GM21390 (cell line): Measurements from ENCODE around the gene C13orf46.
"Not testable (repeated sequence)": the region's sequence is repeated elsewhere in the genome, so short reads cannot be mapped to it uniquely, and the experiment has no call there.

ENCODE experiments used
- ATAC-seq: cut with Tn5 transposase; IDR thresholded peaks from one replicate; pipeline ENCODE4 v1.9.1; 2021; ENCODE audit not compliant: unreplicated experiment

C13orf46 gene

DNA sequence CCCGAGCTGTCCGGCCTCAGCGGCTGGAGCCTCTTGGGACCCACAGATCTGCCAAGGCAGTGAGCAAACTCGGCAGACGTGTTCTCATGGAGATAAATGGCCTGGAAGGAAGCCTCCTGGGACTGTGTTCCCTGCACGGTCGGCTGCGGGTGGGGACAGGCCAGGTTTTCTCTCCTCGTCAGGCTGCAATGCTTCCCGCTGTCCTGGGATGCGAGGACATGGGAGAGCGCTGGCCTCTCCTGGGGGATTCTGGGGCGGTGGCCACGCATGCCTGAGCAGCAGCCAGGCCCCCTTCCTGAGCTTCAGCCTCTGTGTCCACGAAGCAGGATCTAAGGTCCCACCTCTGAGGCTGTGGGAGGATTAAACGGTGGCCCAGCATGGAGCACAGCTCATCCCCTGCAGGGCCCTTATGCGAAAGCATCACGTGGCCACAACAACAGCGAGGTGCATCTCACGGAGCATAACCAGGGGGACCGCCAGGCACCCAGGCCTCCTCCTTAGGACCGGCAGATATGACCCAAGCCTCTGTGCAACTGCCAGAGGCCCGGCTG, 21.2 kb upstream of the C13orf46 start:
- no peak for ATAC-seq

DNA sequence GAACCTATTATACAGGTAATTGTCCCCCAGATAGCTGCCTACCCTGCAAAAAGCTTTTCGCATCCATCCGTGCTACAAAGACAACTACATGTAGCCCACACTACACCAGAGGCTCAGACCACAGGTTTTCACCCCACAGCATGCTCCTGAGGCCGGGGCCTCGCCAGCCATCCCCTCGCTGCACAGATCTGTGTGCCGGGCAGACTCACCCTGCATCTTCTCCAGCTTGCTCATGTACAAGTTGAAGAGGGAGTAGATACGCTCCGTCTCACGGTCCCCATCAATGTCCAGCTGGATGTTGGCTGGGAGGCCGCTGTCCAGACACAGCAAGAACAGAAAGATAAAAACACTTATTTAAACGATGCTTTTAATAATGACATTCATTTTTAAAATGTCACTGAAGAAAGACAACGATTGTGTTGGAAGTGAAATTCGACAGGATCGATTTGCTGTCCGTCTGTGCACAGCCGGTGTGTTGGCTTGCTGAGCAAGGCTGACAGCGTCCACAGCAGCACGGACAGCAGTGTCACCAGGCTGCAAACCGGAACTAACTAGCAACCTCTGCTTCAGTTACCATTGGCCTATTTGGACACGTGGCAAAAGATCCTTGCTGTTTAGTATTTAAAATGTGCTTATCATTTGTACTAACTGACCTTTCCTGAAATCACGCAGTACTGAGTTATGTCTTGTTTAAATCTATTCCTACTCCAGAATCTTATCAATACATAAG, 18.6 kb upstream of the C13orf46 start:
- no peak for ATAC-seq

DNA sequence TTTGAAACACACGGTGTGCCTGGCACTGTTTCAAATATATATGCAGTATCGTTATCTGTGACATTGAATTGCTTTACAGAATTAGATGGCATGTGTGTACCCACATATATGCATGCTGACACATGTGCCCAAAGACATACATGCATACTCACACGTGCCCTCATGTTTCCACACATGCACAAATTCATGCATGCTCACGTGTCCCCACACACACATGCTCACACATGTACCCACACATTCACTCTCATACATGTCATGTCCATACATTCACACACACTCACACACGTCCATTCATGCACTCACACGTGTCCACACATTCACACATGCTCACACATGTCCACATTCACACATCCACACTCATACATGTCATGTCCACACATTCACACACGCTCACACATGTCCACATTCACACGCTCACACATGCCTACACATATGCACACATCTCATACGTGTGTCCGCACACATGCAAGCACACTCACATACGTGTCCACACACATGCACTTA, 17.9 kb upstream of the C13orf46 start:
- ATAC-seq = no peak

DNA sequence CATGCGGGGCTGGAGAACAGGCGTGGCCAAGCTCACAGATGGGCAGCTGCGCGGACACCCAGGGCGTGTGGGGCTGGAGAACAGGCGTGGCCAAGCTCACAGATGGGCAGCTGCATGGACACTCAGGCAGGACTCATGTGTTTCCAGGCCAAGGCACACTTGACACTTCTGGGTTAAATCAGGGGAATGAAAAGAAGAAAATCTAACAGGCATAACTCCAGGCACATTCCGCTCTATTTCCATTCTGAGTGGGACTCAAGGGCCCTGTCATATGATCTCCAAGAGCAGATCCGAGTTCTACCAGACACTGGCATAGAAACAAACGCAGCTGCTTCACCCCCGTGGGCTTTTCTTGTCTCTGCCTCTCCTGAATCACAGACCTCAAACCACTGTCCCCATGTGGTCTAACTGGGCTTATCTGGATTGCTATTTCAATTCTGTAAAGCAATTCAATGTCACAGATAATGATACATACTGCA, 17.4 kb upstream of the C13orf46 start:
- no peak for ATAC-seq

DNA sequence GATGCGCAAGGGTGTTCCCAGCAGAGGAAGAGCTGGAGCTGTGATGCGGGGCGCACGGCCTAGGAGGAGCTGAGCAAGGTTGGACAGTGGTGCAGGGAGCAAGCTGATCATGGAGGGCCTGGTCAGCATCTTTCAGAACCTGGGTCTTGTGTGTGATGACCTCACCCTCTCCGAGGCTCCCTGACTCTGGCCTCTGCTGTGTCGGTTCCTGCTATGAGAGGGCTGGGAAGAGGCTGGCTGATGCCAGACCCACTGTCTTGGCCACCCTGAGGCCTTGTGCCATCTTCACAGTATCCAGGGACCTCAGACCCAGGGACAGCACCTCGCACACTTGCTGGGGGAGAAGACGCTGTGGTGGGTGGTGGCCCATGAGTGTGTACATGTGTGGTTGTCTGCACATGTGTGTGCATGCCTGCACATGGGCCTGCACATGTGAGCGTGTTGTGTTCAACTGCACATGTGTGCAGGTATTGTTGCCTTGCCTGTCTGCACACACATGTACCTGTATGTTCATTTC, 16.5 kb upstream of the C13orf46 start:
- ATAC-seq = no peak

DNA sequence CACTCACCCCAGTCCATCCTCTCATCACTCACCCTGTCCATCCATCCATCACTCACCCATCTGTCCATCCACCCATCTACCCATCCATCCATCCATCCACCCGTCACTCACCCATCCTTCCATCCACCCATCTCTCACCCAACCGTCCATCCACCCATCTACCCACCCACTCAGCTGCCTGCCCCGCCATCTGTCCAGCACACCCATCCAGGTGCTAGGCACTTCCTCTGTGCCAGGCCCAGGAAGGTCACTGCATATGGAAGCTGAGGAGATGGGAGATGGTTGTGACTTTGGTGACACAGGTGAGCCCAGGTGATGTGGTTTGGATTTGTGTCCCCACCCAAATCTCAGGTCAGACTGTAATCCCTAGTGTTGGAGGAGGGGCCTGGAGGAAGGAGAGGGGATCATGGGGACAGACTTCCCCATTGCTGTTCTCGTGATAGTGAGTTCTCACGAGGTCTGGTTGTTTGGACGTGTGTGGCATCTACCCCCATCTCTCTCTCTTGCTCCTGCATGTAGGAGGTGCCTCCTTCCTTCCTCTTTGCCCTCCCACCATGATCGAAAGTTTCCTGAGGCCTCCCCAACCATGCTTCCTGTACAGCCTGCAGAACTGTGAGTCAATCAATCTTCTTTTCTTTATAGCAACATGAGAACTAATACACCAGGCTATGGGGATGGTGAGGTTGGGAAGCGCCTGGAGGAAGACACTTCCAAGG, 15.9 kb upstream of the C13orf46 start:
- no peak for ATAC-seq

DNA sequence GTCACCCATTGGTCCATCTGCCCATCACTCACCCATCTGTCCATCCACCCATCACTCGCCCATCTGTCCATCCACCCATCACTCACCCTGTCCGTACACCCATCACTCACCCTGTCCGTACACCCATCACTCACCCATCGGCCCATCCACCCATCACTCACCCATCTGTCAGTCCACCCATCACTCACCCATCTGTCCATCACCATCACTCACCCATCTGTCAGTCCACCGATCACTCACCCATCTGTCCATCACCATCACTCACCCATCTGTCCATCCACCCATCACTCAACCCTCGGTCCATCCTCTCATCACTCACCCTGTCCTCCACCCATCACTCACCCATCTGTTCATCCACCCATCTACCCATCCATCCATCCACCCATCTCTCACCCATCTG, 15.0 kb upstream of the C13orf46 start:
- ATAC-seq = not testable (repeated sequence)

DNA sequence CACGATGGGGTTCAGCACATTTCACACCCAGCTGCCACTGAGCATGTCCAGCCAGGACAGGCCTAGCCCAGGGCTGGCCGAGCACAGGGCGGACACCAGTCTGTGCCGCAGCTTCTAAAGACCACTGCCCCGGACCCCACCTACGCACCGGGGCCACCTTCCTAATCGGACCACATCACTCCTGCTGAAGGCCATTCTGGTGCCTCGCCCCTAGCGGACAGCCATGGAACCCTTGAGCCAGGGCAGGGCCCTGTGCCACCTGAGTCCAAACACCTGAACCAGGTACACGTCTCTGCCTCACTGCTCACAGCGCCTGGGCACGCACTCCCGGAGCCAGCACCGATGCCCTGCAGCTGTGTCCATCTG, 8.4 kb upstream of the C13orf46 start:
- ATAC-seq = no peak

DNA sequence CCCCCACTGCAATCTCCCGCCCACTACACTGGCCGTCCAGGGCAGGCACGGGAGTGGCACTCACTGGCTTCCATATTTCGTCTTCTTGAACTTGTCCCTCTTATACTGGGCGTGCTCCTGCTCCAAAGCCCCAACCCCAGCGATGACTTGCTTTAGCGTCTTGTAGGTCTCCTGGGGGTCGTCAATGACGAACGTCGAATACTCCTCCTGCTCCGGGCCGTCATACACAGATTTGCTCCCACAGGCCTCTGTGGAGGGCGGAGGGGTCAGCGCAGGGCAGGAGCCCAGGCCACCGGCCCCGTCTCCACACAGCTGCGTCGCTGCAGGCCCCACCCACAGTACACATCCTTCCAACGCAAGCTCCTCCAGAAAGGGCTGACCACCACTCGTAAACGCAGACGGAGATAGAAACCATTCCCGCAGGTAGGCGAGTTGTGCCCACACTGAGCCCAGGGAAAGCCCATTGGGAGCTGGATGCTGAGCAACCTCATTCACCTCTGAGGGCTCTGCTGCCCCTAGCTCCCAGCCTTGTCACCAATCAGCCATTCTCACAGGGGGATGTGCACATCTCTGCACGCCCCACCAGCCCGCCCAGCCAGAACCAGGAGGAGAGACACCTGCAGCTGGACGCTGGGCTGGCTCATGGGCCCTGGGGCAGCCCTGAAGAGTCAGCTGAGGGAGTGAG, 7.9 kb upstream of the C13orf46 start:
- ATAC-seq = no peak

DNA sequence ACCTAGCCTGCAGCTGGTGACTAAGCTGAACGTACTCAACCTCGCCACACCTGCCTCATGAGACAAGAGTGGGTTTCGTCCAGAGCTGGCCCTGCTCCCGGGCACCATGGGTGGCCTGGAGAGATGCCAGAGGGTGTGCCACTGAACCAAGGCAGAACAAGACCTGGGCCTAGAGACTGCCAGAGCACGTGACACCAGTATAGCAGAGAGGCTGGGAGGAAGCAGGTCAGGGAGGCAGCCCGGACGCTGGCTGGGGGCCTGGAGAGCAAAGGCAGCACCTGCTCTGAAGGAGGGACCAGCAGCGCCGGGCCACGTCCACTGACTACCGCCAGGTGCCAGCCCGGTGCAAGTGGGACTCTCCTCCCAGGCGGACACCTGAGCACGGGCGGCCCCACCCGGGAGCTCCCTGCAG, 7.3 kb upstream of the C13orf46 start:
- no peak for ATAC-seq

DNA sequence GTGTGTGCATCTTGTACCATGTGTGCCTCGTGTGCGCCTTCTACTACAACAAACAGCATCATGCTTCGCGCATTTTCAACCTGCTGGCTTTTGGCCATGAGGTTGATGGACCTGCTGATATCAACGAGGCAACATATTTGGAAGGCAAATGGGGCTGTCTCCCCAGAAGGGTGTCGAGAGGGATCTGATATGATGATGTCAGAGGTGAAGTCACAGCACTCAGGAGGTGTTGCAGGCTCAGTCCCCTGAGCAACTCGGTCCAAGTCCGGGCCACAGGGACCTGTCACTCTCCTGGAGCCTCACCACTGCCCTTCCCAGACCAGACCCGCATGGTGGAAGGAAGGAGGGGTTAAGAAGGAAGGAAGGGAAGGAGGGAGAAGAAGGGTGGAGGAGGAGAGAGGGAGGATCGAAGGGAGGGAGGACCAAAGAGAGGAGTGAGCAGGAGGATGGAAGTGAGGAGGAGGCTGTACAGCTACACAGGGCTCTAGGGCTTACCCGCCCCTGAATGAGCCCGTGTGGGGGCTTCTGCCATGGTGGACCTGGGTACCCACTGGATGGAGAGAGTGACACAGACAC, 6.7 kb upstream of the C13orf46 start:
- ATAC-seq = no peak

DNA sequence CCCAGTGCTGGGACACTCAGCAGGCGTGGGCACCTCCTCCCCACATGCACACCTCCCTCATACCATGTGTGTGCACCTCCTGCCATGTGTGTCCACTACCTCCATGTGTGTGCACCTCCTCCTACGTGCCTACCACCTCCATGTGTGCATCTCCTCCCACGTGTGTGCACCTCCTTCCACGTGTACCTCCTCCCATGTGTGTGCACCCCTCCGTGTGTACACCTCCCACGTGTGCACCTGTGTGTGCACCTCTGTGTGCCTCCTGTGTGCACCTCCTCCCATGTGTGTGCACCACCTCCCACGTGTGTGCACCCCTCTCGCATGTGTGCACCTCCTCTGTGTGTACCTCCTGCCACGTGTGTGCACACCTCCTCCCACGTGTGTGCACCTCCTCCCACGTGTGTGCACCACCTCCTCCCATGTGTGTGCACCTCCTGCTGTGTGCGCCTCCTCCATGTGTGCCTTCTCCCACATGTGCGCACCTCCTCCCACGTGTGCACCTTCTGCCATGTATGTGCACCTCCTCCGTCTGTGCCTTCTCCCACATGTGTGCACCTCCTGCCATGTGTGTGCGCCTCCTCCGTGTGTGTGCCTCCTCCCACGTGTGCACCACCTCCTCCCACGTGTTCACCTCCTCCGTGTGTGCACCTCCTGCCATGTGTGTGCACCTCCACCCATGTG, 6.1 kb upstream of the C13orf46 start:
- ATAC-seq = no peak

DNA sequence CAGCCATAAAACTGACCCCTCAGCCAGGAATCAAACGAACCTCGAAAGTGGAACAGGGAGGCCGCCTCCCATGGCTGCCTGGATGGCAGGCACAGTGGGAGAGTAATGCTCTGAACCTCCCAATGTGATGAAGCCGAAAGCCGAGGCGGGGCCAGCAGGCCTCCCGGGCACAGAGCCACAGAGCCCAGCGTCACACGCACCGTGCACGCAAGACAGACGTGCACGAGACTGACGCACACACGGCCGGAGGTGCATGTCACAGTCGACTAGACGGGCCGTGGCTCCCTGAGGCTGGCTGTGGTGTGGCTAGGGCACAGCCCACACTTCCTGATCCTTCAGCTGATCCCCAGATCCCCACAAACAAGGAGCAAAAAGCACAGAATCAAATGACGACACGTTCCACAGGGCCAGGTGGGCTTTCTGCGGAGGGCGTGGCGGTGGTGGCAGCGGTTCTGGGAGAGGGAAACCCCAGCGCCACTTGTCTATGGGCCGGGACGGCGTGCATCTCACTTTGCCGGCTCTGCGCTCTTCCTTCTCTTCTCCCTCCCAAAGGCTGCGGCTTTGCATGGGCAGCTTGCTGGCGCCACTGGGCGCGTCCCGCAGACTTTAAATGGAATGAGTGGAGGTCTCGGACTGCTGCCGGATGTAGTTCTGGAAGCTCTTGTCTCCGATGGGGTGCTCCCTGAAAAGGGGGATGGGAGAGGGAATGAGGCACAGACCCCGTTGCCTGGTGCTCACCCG, 5.0 kb upstream of the C13orf46 start:
- ATAC-seq = no peak

DNA sequence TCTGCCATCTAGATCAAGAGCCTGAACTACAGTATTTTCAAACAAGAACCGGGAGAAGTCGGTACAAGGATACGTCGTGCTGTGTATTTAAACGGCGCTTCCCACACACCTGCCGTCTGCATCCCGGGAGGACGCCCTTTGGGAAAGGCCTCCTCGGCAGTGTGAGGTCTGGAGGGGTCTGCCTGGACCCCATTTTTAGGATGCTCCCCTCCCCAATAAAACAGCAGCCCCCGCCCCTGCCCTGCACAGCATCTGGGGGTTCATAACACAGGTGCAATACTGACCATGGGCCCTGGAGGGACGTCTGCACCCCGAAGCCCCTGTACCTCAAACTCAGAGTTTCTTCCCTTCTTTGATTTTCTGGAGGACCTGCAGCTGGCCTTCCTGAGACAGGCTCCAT, 4.1 kb upstream of the C13orf46 start:
- ATAC-seq = no peak

DNA sequence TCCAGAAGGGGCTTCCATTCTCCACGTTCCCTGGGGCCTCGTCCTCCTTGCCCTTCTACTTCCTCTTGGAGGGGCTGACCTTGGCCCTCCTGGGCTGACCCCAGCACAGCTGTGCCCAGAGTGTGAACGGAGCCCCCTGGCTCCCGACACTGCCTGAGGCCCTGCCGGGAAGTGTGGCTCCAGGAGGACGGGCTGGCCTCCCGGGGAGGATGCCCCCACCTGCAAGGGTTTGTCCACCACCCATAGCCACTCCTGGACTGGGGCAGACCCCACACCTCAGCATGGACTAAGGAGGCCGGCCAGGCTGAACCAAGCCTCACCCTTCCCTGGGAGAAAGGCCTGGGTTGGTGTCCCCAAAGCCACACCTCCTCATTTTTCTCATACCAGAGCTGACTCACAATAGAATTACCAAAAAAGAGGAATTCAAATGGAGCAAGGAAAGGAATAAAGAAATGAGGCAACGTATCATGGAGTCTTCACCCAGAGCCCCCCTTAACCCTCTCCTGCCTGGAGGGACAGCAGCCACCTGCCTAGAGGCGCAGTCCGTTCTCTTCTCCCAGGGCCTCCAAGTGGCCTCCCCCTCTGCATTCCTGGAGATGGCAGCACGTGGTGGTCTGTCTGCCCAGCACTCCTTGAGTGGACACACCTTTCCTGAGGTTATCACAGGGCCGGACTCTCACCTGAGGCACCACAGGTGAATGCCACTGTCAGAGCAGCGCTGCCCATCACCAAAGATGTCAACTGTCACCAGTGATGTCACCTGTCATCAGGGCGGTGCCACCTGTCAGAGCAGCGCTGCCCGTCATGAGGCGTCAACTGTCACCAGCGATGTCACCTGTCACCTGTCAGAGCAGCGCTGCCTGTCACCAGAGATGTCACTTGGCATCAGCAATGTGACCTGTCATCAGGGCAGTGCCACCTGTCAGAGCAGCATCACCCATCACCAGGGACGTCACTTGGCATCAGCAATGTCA, 3.1 kb upstream of the C13orf46 start:
- ATAC-seq = no peak

DNA sequence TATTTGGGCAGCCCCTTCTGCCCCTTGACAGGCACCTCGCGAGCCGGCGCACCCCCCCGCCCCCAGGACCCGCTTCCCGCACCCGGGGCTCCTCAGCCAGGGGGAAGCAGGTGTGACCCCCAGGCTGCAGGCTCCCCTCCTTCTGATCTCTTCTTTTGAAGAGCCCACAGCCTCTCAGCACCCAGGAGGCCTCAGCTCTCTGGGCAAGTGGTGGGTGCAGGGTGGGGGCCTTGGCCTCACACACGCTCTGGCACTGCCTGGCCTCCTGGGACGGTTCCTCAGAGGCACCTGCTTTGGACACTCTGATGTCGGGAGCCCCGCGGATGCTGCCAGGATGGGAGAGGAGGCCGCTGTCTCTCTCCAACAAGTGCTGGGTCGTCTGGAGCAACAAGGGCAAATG, 1.5 kb upstream of the C13orf46 start:
- ATAC-seq = no peak

DNA sequence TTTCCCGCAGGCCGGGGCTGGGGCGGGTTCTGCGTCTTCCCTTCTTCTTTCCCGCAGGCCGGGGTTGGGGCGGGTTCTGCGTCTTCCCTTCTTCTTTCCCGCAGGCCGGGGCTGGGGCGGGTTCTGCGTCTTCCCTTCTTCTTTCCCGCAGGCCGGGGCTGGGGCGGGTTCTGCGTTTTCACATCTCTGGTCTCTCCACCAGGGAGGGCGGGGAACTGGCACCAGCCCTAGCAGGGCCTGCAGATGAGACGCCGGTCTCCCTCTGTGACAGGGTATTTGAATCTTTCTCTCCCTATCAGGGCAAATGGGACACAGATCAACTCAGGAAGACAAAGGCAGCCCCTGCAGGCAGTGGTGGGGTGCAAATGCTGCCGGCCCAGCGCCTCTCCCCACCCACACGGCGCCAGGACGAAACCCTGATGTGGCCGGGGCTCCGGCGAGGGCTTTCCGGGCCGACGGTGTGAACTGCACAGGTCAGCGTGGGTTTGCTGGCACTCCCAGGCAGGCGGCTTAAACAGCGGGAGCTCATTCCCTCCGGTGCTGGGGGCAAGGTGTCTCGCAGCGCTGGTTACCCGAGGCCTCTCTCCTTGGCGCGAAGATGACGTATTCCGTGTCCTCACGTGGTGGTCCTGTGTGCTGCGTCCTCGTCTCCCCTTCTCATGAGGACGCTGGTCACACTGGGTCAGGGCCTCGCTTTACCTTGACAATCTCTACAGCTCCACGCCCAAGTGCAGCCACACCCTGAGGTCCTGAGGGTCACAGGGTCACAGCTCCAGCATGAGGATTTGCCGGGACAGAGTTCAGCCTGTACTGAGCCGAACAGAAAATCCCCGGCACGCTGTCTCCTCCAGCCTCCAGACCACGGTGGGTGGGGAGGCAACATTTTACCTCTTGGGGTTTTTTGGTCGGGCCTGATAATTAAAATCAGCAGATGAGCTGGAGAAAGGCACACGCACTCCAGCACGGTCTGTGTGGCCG, 717 bp upstream of the C13orf46 start:
- no peak for ATAC-seq
